ENCODE measurements around the gene LAMB3. TPM values are rescaled to one million over a fixed set of nuclear protein-coding genes. Genes with fewer than 3 reads are reported as not detected.
A peak's percentile ranks its signal among the peaks of the same experiment; 100 is the strongest.

Gene LAMB3
- total RNA-seq, 3 donors from 2014 or later, result 40.3 to 142 (median 62.1) TPM

- TF ChIP-seq CTCF (IDR thresholded peaks at IDR 0.05), result no peak
- no peak for DNase-seq
- no peak for ATAC-seq
- peaks cover 13% of the 10 kb centered on the region for H3K4me1 ChIP-seq (ENCODE audit: low read depth)
- no peaks in the 10 kb centered on the region for H3K36me3 ChIP-seq (ENCODE audit: low read depth)
- H3K4me3 ChIP-seq, result no peak overlapping the region
- no peaks in the 10 kb centered on the region for H3K9me3 ChIP-seq
- intact Hi-C loops (cut with DNase I, micrococcal nuclease), result no loop called here
Measured at GRCh38 chr1:209678981-209679539, 26.8 kb upstream of the LAMB3 start.

GRCh38 chr1:209675565-209676154 lies 23.4 kb upstream of the LAMB3 start:
- ATAC-seq (peak; percentile 59), DNase-seq (peak; percentile 45 to 66 (median 60))
- peaks cover 18% of the 10 kb centered on the region for H3K4me1 ChIP-seq (ENCODE audit: low read depth)
- no peaks in the 10 kb centered on the region for H3K36me3 ChIP-seq (ENCODE audit: low read depth)
- no peak for TF ChIP-seq CTCF (IDR thresholded peaks at IDR 0.05)
- no peaks in the 10 kb centered on the region for H3K9me3 ChIP-seq
- no peak overlapping the region for H3K4me3 ChIP-seq
- intact Hi-C loops (cut with DNase I, micrococcal nuclease), result no loop called here

GRCh38 chr1:209674957-209675564 lies 22.8 kb upstream of the LAMB3 start, which contains the start of gene G0S2:
G0S2 (plus strand) TSS chr1:209675412; CDS start chr1:209675685, 273 bp downstream.
- Histone ChIP-seq H3K4me1 (ENCODE audit: low read depth) (peaks cover 18% of the 10 kb centered on the region), H3K36me3 (ENCODE audit: low read depth) (no peaks in the 10 kb centered on the region), H3K9me3 (no peaks in the 10 kb centered on the region), H3K4me3 (no peak within 1 kb of the TSS)
- no peak for TF ChIP-seq CTCF (IDR thresholded peaks at IDR 0.05)
- peak; percentile 75 for ATAC-seq
- intact Hi-C loops (cut with DNase I, micrococcal nuclease), result no loop called here
- DNase-seq, result peak; percentile 76 to 81 (median 79)

GRCh38 chr1:209673631-209674417 lies 21.6 kb upstream of the LAMB3 start:
- H3K4me3 ChIP-seq, result no peak overlapping the region
- intact Hi-C loops (cut with DNase I, micrococcal nuclease), result no loop called here

More at GRCh38 chr1:209673631-209674417, 21.6 kb upstream of the LAMB3 start:
- no peak for DNase-seq
- no peak for ATAC-seq
- H3K9me3 ChIP-seq, result no peaks in the 10 kb centered on the region
- H3K36me3 ChIP-seq (ENCODE audit: low read depth), result no peaks in the 10 kb centered on the region
- TF ChIP-seq CTCF (IDR thresholded peaks at IDR 0.05), result no peak
- peaks cover 18% of the 10 kb centered on the region for H3K4me1 ChIP-seq (ENCODE audit: low read depth)
